Stimulated activated CD4-positive, alpha-beta T cell treated with anti-CD3 and anti-CD28 coated beads, Interleukin-12 subunit alpha, Interleukin-12 subunit beta, amount 100 ng/mL, for 48 hours (primary cell): ENCODE measurements around the gene PEBP1.

Source experiments
- DNase-seq, 3 donors: peaks; one replicate each; pipeline ENCODE4 v3.0.0-alpha.2; 2020; ENCODE audit warnings: low read depth in 2 of 3, low spot score in 1 of 3

PEBP1 gene

GRCh38 chr12:118190266-118190665 is 54.3 kb downstream of the PEBP1 start:
- DNase-seq = no peak

- no peak for DNase-seq
Observed at GRCh38 chr12:118193477-118193876, 57.6 kb downstream of the PEBP1 start.

GRCh38 chr12:118193958-118194357 is 58.0 kb downstream of the PEBP1 start:
- no peak for DNase-seq
